ENCODE results near the gene CHSY3.

The CHSY3 gene

DNA sequence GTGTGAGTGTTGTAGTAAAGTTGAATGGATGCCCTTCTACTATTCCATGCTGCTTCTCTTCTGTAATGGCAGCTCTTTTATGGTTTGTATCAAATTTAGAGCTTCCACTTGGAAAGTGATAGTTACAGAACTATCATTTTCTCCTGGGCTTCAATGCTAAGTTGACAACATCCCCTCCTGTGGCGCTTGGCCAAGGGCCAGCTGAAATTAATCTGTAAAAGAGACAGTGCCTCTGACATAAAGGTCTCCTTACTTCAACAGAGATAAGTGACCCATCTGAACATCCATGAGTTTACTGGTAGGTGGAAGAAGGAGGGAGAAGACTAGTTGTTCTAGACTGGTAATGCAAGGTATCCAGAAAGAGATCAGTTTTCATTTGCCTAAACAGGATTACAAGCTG is 39.7 kb downstream of the CHSY3 start:
- no peak overlapping the region for H3K23ac ChIP-seq (ENCODE audit: low read depth, low read length, poor library complexity)
- H2BK120ac ChIP-seq (ENCODE audit: low read depth, low read length) = no peak overlapping the region
- H2AFZ ChIP-seq (ENCODE audit: low read length) = no peak overlapping the region
- no peak overlapping the region for H3K4ac ChIP-seq (ENCODE audit: low read length)
- no peak overlapping the region for H2AK5ac ChIP-seq (ENCODE audit: low read depth, low read length)
- H3K36me3 ChIP-seq (replicated peaks in 1 of 2; ENCODE audit: control insufficient read depth in 2 of 2, insufficient read depth in 2 of 2, low read length in 2 of 2) = no peaks in the 10 kb centered on the region
- H4K8ac ChIP-seq (ENCODE audit: low read depth, low read length) = no peak overlapping the region
- no peak overlapping the region for H3K4me2 ChIP-seq (ENCODE audit: insufficient read depth, low read length, poor library complexity, severe bottlenecking)
- DNase-seq (ENCODE audit: low spot score) = no peak
- no peaks in the 10 kb centered on the region for H3K4me1 ChIP-seq (ENCODE audit: control insufficient read depth in 2 of 2, insufficient read depth in 1 of 2, low read depth in 1 of 2, low read length in 2 of 2)
- H3K9ac ChIP-seq (ENCODE audit: low read depth, low read length, poor library complexity) = no peak overlapping the region
- no peak overlapping the region for H2BK15ac ChIP-seq (ENCODE audit: low read length)
- no peak overlapping the region for H3K27ac ChIP-seq (replicated peaks; ENCODE audit: low read length)
- no peak overlapping the region for H2BK12ac ChIP-seq (ENCODE audit: low read length)
- H3K27me3 ChIP-seq (ENCODE audit: control insufficient read depth in 3 of 3, insufficient read depth in 3 of 3, low read depth in 1 of 3, low read length in 3 of 3) = no peaks in the 10 kb centered on the region
- H2BK5ac ChIP-seq (ENCODE audit: low read length) = no peak overlapping the region
- H3K4me3 ChIP-seq (ENCODE audit: low read length in 2 of 2) = no peak overlapping the region
- no peak overlapping the region for H3K18ac ChIP-seq (ENCODE audit: low read length)
- H3K14ac ChIP-seq (ENCODE audit: low read length) = no peak overlapping the region
- H4K91ac ChIP-seq (ENCODE audit: low read depth, low read length, poor library complexity) = no peak overlapping the region
- no peaks in the 10 kb centered on the region for H3K79me1 ChIP-seq (ENCODE audit: low read depth, low read length)
- no CpG with 5 or more reads among the region's 1 CpG for WGBS, 2 donors (ENCODE audit: extremely low coverage in 2 of 2, insufficient read length in 2 of 2, insufficient replicate concordance in 1 of 2)
- no peaks in the 10 kb centered on the region for H3K9me3 ChIP-seq (replicated peaks in 1 of 2; ENCODE audit: control insufficient read depth in 2 of 2, insufficient read depth in 1 of 2, low read depth in 1 of 2, low read length in 2 of 2)

DNA sequence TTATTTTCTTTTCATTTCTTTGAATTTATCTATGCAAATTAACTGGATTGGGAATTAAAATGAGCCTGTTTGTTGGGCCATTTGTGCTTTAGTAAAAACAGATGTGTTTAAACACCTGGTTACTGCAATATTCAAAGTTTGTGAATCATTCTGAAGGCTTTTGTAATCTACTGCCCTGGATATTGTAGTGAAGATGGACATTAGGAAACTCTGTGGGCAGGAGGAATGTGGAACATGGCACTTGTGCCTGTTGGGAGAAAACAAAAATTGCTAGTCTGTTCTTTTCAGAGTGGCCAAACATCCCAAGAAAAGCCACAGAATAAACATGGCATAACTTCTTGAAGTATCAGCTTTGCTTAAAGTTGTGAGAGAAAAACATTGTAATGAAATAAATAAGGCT is 40.8 kb downstream of the CHSY3 start:
- Histone ChIP-seq H2BK120ac (ENCODE audit: low read depth, low read length) (no peak overlapping the region), H4K8ac (ENCODE audit: low read depth, low read length) (no peak overlapping the region)
- DNase-seq (ENCODE audit: low spot score) = no peak

DNA sequence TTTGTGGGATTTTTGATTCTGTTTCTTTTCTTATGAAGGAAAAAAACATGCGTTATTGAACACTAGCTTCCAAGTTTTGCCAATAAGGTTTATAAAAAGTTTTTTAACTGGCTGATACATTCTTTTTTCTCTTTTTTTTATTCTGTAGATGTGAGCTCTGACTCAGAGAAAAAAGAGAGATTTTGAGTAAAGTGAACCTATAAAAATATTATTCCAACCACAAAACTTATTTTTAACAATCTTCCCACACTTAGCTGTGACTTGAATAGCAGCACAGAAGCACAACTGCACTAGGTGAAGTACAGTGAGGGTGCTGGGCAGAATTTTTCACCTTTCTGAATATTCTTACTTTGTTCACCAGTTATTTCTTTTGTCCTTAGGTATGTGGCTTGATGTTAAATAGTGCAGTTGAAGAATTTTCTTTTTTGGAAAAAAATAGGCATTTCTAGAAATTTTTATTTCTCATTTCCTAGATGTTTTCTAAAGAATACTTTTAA is 41.6 kb downstream of the CHSY3 start:
- no peak overlapping the region for H2BK15ac ChIP-seq (ENCODE audit: low read length)
- no peak overlapping the region for H3K23ac ChIP-seq (ENCODE audit: low read depth, low read length, poor library complexity)
- no peak overlapping the region for H3K14ac ChIP-seq (ENCODE audit: low read length)
- H3K9me3 ChIP-seq (replicated peaks in 1 of 2; ENCODE audit: control insufficient read depth in 2 of 2, insufficient read depth in 1 of 2, low read depth in 1 of 2, low read length in 2 of 2) = no peaks in the 10 kb centered on the region
- H3K36me3 ChIP-seq (replicated peaks in 1 of 2; ENCODE audit: control insufficient read depth in 2 of 2, insufficient read depth in 2 of 2, low read length in 2 of 2) = no peaks in the 10 kb centered on the region
- H3K18ac ChIP-seq (ENCODE audit: low read length) = no peak overlapping the region
- DNase-seq (ENCODE audit: low spot score) = no peak
- no peak overlapping the region for H3K4me3 ChIP-seq (ENCODE audit: low read length in 2 of 2)
- H2AK5ac ChIP-seq (ENCODE audit: low read depth, low read length) = no peak overlapping the region
- H3K9ac ChIP-seq (ENCODE audit: low read depth, low read length, poor library complexity) = no peak overlapping the region
- no peak overlapping the region for H2BK12ac ChIP-seq (ENCODE audit: low read length)
- H3K4me2 ChIP-seq (ENCODE audit: insufficient read depth, low read length, poor library complexity, severe bottlenecking) = no peak overlapping the region
- no peaks in the 10 kb centered on the region for H3K79me1 ChIP-seq (ENCODE audit: low read depth, low read length)
- no peak overlapping the region for H4K8ac ChIP-seq (ENCODE audit: low read depth, low read length)
- H3K4ac ChIP-seq (ENCODE audit: low read length) = no peak overlapping the region
- H4K91ac ChIP-seq (ENCODE audit: low read depth, low read length, poor library complexity) = no peak overlapping the region
- no peak overlapping the region for H2BK120ac ChIP-seq (ENCODE audit: low read depth, low read length)
- no peak overlapping the region for H2BK5ac ChIP-seq (ENCODE audit: low read length)
- H3K4me1 ChIP-seq (ENCODE audit: control insufficient read depth in 2 of 2, insufficient read depth in 1 of 2, low read depth in 1 of 2, low read length in 2 of 2) = no peaks in the 10 kb centered on the region
- H3K27me3 ChIP-seq (ENCODE audit: control insufficient read depth in 3 of 3, insufficient read depth in 3 of 3, low read depth in 1 of 3, low read length in 3 of 3) = no peaks in the 10 kb centered on the region
- no CpG with 5 or more reads among the region's 1 CpG for WGBS, 2 donors (ENCODE audit: extremely low coverage in 2 of 2, insufficient read length in 2 of 2, insufficient replicate concordance in 1 of 2)
- H2AFZ ChIP-seq (ENCODE audit: low read length) = no peak overlapping the region
- no peak overlapping the region for H3K27ac ChIP-seq (replicated peaks; ENCODE audit: low read length)

More for the DNA sequence above, 40.8 kb downstream of the CHSY3 start:
- Histone ChIP-seq H3K23ac (ENCODE audit: low read depth, low read length, poor library complexity) (no peak overlapping the region), H3K9ac (ENCODE audit: low read depth, low read length, poor library complexity) (no peak overlapping the region), H3K4me2 (ENCODE audit: insufficient read depth, low read length, poor library complexity, severe bottlenecking) (no peak overlapping the region), H3K27ac (replicated peaks; ENCODE audit: low read length) (no peak overlapping the region), H3K27me3 (ENCODE audit: control insufficient read depth in 3 of 3, insufficient read depth in 3 of 3, low read depth in 1 of 3, low read length in 3 of 3) (no peaks in the 10 kb centered on the region), H4K91ac (ENCODE audit: low read depth, low read length, poor library complexity) (no peak overlapping the region), H3K36me3 (replicated peaks in 1 of 2; ENCODE audit: control insufficient read depth in 2 of 2, insufficient read depth in 2 of 2, low read length in 2 of 2) (no peaks in the 10 kb centered on the region), H3K4ac (ENCODE audit: low read length) (no peak overlapping the region), H2BK5ac (ENCODE audit: low read length) (no peak overlapping the region), H3K14ac (ENCODE audit: low read length) (no peak overlapping the region), H3K9me3 (replicated peaks in 1 of 2; ENCODE audit: control insufficient read depth in 2 of 2, insufficient read depth in 1 of 2, low read depth in 1 of 2, low read length in 2 of 2) (no peaks in the 10 kb centered on the region), H2BK15ac (ENCODE audit: low read length) (no peak overlapping the region), H2AFZ (ENCODE audit: low read length) (no peak overlapping the region), H3K79me1 (ENCODE audit: low read depth, low read length) (no peaks in the 10 kb centered on the region), H3K18ac (ENCODE audit: low read length) (no peak overlapping the region), H3K4me1 (ENCODE audit: control insufficient read depth in 2 of 2, insufficient read depth in 1 of 2, low read depth in 1 of 2, low read length in 2 of 2) (no peaks in the 10 kb centered on the region), H2BK12ac (ENCODE audit: low read length) (no peak overlapping the region), H2AK5ac (ENCODE audit: low read depth, low read length) (no peak overlapping the region), H3K4me3 (ENCODE audit: low read length in 2 of 2) (no peak overlapping the region)

DNA sequence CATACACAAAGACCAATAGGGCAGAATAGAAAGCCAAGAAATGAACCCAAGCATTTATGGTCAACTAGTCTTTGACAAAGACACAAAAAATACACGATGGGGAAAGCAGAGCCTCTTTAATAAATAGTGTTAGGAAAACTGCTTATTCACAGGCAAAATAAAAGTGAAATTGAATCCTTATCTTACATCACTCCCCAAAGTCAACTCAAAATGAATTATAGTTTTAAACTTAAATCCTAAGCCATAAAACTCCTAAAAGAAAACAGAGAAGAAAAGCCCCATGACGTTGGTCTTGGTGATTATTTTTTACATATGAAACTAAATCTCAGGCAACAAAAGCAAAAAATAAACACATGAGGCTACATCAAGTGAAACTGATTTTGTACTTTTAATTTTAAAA is 46.8 kb downstream of the CHSY3 start:
- H3K79me1 ChIP-seq (ENCODE audit: low read depth, low read length) = no peaks in the 10 kb centered on the region

More for the DNA sequence above, 46.8 kb downstream of the CHSY3 start:
- Histone ChIP-seq H2AK5ac (ENCODE audit: low read depth, low read length) (no peak overlapping the region), H3K14ac (ENCODE audit: low read length) (no peak overlapping the region), H4K8ac (ENCODE audit: low read depth, low read length) (no peak overlapping the region), H3K27me3 (ENCODE audit: control insufficient read depth in 3 of 3, insufficient read depth in 3 of 3, low read depth in 1 of 3, low read length in 3 of 3) (no peaks in the 10 kb centered on the region), H3K9ac (ENCODE audit: low read depth, low read length, poor library complexity) (no peak overlapping the region), H3K23ac (ENCODE audit: low read depth, low read length, poor library complexity) (no peak overlapping the region), H4K91ac (ENCODE audit: low read depth, low read length, poor library complexity) (no peak overlapping the region), H3K4ac (ENCODE audit: low read length) (no peak overlapping the region), H3K9me3 (replicated peaks in 1 of 2; ENCODE audit: control insufficient read depth in 2 of 2, insufficient read depth in 1 of 2, low read depth in 1 of 2, low read length in 2 of 2) (no peaks in the 10 kb centered on the region), H3K18ac (ENCODE audit: low read length) (no peak overlapping the region), H2BK15ac (ENCODE audit: low read length) (no peak overlapping the region), H2BK5ac (ENCODE audit: low read length) (no peak overlapping the region), H3K4me3 (ENCODE audit: low read length in 2 of 2) (no peak overlapping the region), H3K4me1 (ENCODE audit: control insufficient read depth in 2 of 2, insufficient read depth in 1 of 2, low read depth in 1 of 2, low read length in 2 of 2) (no peaks in the 10 kb centered on the region), H2AFZ (ENCODE audit: low read length) (no peak overlapping the region), H2BK12ac (ENCODE audit: low read length) (no peak overlapping the region), H3K27ac (replicated peaks; ENCODE audit: low read length) (no peak overlapping the region), H3K36me3 (replicated peaks in 1 of 2; ENCODE audit: control insufficient read depth in 2 of 2, insufficient read depth in 2 of 2, low read length in 2 of 2) (no peaks in the 10 kb centered on the region), H2BK120ac (ENCODE audit: low read depth, low read length) (no peak overlapping the region), H3K4me2 (ENCODE audit: insufficient read depth, low read length, poor library complexity, severe bottlenecking) (no peak overlapping the region)
- no peak for DNase-seq (ENCODE audit: low spot score)
- WGBS, 2 donors (ENCODE audit: extremely low coverage in 2 of 2, insufficient read length in 2 of 2, insufficient replicate concordance in 1 of 2) = no CpG with 5 or more reads among the region's 2 CpGs

Data from neuronal stem cell (in vitro differentiated cells).